Ecto neural progenitor cell (in vitro differentiated cells): Measurements from ENCODE around the gene PAQR9.

Experiments used
- DNase-seq: peaks from one replicate; pipeline ENCODE4 v3.0.0-alpha.2; 2018; ENCODE audit warnings: low spot score

PAQR9 gene

DNA sequence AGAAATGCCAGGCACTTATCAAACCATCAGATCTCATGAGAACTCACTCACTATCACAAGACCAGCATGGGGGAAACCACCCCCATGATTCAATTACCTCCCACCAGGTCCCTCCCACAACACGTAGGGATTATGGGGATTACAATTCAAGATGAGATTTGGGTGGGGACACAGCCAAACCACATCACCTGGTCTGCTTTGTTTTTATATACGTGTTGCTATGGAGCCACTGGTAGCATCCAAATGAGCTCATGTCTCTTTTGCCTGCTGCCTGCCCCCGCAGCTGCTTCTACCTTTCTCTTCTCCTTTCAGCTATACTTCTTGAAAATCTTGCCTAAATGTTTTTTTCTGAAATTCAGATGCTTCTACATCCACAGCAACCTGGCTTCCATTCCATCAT, 47.8 kb downstream of the PAQR9 start:
- DNase-seq, result no peak

DNA sequence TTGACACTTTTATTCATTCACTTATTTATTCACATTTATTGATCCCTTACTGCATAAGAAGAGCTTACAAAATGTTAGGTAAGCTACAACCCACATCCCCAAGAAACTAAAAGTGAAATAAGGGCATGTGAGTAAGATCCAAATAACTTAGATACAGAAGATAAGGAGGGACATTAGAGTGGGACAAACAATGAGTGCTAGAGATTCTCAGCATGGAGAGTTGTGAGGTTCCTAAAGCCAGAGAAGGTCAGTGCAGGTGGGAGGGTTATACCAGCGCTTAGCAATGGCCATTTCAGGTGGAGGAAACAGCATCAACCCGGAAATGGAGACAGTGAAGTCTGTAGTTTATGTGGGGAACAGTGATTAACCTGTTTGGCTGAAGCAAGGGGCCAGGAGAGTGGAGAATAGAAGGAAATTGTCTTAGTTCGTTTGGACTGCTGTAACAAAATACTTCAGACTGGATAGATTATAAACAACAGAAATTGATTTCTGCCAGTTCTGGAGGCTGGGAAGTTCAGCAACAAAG, 49.1 kb downstream of the PAQR9 start:
- DNase-seq, result no peak

DNA sequence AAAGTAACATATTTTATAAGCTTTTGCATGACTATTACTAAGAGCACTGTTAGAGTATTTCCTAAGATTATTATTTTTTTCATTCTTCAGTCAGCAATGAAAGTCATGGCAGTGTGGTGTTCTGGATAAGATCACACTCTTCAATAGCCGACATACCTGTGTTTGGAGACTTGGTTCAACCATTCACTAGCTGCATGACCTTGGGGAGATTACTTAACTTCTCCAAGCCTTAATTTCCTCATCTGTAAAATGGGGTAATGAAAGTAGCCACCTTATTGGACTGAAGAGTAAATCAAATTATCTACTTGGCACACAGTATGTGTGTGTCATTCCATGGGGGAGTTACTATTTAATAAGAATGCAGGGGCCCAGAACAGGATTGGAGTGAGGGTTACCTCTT, 50.0 kb downstream of the PAQR9 start:
- DNase-seq, result no peak

DNA sequence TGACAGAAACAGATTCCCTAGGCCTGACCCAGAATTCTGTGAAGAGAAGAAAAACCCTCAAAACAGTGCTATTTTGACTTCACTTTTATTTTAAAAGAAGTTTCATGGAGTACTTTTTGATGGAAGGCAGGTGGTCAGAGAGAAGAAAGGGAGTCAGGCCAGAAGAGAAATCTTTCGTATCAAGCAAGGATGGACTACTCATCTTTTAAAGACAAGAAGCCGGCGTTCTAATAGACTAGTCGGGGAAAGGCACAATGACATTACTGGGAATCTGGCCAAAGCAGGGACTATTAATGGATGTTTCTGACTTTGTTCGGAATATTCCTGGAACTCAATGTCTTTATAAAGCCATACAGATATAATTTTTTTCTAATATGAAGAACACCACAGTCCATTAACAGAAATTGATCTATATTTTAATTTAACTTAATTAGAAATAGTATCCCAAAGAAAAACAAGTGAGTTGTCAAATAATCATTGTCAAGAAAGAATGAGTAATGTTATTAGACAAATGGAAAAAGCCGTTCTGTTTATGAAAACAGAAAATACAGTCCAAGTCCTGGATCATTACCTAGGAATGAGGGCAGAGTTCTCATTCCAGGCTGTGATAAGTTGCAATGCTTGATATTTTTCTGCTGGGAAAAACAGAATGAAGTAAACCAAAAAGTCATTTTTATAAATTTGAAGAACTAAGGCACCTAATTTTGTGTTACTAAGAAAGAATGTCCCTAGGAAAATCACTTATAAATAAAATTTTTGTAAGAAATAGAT, 50.9 kb downstream of the PAQR9 start:
- no peak for DNase-seq
